ENCODE measurements around the gene MORN1.
A peak's percentile ranks its signal among the peaks of the same experiment; 100 is the strongest.

The MORN1 gene

GRCh38 chr1:2394761-2395160 lies 3.4 kb upstream of the MORN1 start:
- no peak for TF ChIP-seq CTCF (conservative IDR thresholded peaks at IDR 0.05; ENCODE audit: low read depth)
- CTCF ChIA-PET, result no interaction called here
- no peak for DNase-seq (ENCODE audit: low spot score)
- peak overlapping the region; percentile 43 for H3K27ac ChIP-seq
- POLR2A ChIA-PET (ENCODE audit: low non-redundant PET), result no interaction called here

GRCh38 chr1:2394220-2394619 lies 2.9 kb upstream of the MORN1 start:
- CTCF ChIA-PET, result no interaction called here
- POLR2A ChIA-PET (ENCODE audit: low non-redundant PET), result no interaction called here
- peak overlapping the region; percentile 43 for H3K27ac ChIP-seq

GRCh38 chr1:2393471-2393877 lies 2.1 kb upstream of the MORN1 start:
- CTCF ChIA-PET, result no interaction called here
- no peak for TF ChIP-seq CTCF (conservative IDR thresholded peaks at IDR 0.05; ENCODE audit: low read depth)
- H3K27ac ChIP-seq, result peak overlapping the region; percentile 28; the same call in 1 of the 2 replicates
- POLR2A ChIA-PET (ENCODE audit: low non-redundant PET), result interaction anchor here (0.8 kb wide), 1 partner anchor 70 kb away, joined by 4 read pairs; no protein-coding TSS in a partner anchor
- no peak for DNase-seq (ENCODE audit: low spot score)

More at GRCh38 chr1:2394220-2394619, 2.9 kb upstream of the MORN1 start:
- no peak for TF ChIP-seq CTCF (conservative IDR thresholded peaks at IDR 0.05; ENCODE audit: low read depth)
- DNase-seq (ENCODE audit: low spot score), result no peak

- peak overlapping the region; percentile 83 for H3K27ac ChIP-seq
Observed at GRCh38 chr1:2392686-2393085, 1.3 kb upstream of the MORN1 start.

GRCh38 chr1:2391931-2392509 lies 666 bp upstream of the MORN1 start:
- no peak for TF ChIP-seq CTCF (conservative IDR thresholded peaks at IDR 0.05; ENCODE audit: low read depth)
- peak overlapping the region; percentile 83 for H3K27ac ChIP-seq
- no peak for DNase-seq (ENCODE audit: low spot score)
- ChIA-PET CTCF (interaction anchor here (0.6 to 1.5 kb wide), 2 partner anchors 197 to 1499 kb away, joined by 3 to 6 read pairs; partner anchors contain the start of gene FAAP20), POLR2A (ENCODE audit: low non-redundant PET) (interaction anchor here (1.0 kb wide), 1 partner anchor 202 kb away, joined by 3 read pairs; no protein-coding TSS in a partner anchor)

More at GRCh38 chr1:2392686-2393085, 1.3 kb upstream of the MORN1 start:
- no peak for TF ChIP-seq CTCF (conservative IDR thresholded peaks at IDR 0.05; ENCODE audit: low read depth)
- ChIA-PET POLR2A (ENCODE audit: low non-redundant PET) (interaction anchor here (0.8 kb wide), 1 partner anchor 69 kb away, joined by 4 read pairs; no protein-coding TSS in a partner anchor), CTCF (interaction anchor here (0.6 to 1.5 kb wide), 2 partner anchors 198 to 1500 kb away, joined by 3 to 6 read pairs; partner anchors contain the start of gene FAAP20)
- no peak for DNase-seq (ENCODE audit: low spot score)

GRCh38 chr1:2389644-2390043 lies 1.7 kb downstream of the MORN1 start:
- ChIA-PET POLR2A (ENCODE audit: low non-redundant PET) (no interaction called here), CTCF (interaction anchor here (0.6 to 1.6 kb wide), 5 partner anchors 91 to 802 kb away, joined by 3 to 8 read pairs (median 3); partner anchors contain the start of gene FAAP20)
- H3K27ac ChIP-seq, result peak overlapping the region; percentile 83
- no peak for DNase-seq (ENCODE audit: low spot score)
- TF ChIP-seq CTCF (conservative IDR thresholded peaks at IDR 0.05; ENCODE audit: low read depth), result no peak

All from RWPE1 (cell line).